Epithelial cell of prostate (primary cell): ENCODE data around the gene IFNA13.

Source experiments
- DNase-seq: peaks from one replicate; pipeline ENCODE4 v3.0.0-alpha.2; 2011; ENCODE audit warnings: low read depth, low spot score
- H3K27ac ChIP-seq: fragments of 450-650 bp; 2 replicates; pipeline ENCODE4 v1.5.1; 2017; ENCODE audit warnings: mild to moderate bottlenecking

Gene IFNA13

DNA sequence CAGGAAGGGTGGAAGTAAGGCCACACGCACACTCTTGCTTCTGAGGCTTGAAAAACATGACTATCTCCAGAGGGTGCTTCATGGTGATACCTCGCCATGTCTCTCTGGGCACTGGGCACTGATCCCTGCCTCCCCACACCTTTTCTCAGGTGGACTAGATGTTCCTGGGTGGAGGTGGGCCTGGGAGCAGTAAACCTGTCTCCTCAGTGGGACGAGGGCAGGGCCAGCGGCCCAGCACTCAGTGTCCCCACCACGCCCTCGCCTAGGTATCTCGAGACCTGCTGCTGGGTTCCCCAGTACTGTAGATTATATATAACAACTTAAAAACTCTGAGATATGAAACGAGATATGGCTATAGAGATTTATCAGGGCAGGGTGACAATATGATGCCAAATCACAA lies 5.6 kb downstream of the IFNA13 start:
- no peak for DNase-seq
- no peak overlapping the region for H3K27ac ChIP-seq

DNA sequence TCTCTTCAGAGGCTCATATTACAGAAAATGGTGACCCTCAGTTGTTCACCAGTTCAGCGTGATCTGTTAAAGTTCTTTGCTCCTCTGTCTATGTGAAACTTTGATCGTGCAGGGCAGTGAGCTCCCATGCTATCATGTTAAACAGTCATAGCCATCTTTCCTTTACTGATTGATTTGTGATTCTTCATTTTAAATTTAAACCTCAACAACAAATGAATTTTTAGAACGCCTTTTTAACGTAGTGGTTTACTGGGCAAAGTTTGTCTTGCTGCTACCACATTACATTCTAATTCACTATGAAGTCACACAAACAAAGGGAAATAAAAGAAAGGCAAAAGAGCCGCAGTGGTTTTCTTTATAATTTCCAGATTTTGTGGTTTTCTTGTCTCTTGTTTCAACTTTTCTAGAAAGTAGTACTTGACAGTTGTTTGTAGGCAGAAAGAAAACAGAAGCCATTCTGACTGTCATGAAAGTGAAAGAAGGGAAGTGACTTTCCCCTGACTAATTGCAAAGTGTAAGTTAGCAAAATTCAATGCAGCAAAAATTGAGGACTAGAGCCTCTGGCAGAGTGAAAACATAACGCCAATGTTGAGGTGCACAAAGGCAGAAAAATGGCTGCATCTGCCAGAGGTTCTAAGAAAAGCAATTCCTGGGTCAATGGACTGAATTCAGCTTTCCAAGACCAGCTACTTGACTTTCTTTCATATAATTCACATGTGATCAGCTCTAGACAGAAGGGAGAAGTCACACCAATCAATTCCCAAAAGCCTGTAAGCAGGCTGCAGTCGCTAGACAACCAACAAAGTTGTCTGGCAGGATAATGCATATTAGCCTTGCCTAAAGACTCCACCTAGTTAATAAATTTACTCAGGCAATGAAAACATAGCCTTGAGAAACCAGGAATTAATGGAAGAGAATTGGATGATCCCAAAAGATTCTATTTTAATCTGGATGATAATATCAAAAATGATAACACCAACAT lies 10.1 kb downstream of the IFNA13 start:
- DNase-seq = no peak
- H3K27ac ChIP-seq = no peak overlapping the region

DNA sequence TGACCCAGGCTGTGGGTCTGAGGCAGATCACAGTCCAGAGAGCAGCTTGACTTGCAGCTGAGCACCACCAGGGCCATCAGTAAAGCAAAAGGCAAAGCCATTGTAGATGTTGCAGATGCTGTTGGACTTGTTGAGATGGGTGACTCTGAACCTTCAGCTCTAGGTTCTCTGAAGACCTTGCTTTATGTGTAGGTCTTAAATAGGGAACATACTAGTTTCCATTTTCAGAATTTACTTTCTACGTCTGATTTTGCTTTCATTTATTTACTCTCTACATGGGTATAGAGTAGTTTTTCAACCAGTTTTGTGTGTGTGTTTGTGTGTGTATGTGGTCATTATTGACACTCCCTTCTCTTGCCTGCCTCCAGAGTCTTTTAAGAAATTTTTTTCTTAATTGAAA lies 17.1 kb downstream of the IFNA13 start, which contains the start of gene IFNA6:
Gene IFNA6, minus strand, starts transcription at position 101 of the 400 bp plus-strand sequence. Its CDS starts 0 bp downstream, at position 101.
- H3K27ac ChIP-seq = no peak within 1 kb of the TSS
- no peak for DNase-seq

DNA sequence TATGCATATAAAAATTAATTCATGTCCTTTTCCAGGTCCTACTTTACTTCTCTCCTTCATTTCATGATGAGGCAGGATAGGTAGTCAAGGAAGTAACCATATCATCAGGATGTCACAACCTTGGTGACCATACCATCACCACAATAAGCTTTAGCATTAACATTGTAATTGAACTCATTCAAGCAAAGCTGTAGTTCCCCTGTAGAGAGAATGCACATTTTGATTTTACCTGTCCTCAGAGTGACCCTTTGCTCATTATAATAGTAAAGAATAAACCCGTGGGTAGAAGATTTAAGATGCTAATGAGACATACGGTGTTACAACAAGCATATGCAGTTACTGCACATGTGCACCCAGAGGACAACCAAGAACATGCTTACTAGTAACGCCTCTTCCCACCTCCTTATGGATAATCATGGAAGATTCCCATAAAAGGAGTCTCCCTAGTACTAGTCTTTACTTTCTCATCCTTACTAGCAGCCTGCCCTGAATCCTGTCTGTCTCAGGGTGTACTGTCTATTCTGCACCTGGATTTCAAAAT lies 19.4 kb downstream of the IFNA13 start:
- no peak overlapping the region for H3K27ac ChIP-seq
- DNase-seq = no peak

DNA sequence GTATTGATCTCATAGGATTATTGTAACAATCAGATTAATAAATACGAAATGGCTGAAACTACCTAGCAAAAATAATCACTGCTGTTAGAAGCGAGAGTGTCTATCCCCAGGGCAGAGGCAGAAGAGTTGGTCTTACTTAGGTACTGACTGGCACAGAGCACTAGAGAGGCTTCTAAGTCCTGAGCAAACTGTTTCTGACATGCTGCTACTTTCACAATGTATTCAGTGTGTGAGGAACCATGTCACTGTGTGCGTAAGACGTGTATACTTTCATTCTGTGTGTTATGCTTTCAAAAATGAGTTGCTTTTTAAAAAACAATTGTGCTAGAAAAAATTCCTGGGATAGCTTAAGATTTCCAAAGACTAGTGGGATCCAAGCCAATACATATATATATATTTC lies 27.1 kb downstream of the IFNA13 start:
- no peak overlapping the region for H3K27ac ChIP-seq
- no peak for DNase-seq

DNA sequence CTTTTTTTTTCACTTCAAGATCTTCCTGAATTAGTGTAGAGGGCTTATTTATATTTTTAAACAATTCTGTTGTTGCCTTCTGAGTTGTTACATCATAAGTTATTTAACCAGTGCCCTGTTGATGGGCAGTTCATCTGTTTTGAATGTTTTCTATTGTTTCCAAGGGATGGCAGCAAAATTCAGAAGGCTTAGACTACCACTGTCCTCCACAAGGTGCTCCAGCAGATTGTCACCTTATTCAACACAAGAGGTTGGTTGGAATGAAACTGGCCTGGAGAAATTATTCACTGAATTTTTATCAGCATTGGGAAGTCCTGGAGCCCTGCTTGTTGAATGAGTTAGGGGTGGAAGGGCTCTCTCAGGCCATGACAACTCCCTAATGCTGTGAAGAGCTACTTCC lies 31.4 kb downstream of the IFNA13 start:
- no peak for DNase-seq
- no peak overlapping the region for H3K27ac ChIP-seq

DNA sequence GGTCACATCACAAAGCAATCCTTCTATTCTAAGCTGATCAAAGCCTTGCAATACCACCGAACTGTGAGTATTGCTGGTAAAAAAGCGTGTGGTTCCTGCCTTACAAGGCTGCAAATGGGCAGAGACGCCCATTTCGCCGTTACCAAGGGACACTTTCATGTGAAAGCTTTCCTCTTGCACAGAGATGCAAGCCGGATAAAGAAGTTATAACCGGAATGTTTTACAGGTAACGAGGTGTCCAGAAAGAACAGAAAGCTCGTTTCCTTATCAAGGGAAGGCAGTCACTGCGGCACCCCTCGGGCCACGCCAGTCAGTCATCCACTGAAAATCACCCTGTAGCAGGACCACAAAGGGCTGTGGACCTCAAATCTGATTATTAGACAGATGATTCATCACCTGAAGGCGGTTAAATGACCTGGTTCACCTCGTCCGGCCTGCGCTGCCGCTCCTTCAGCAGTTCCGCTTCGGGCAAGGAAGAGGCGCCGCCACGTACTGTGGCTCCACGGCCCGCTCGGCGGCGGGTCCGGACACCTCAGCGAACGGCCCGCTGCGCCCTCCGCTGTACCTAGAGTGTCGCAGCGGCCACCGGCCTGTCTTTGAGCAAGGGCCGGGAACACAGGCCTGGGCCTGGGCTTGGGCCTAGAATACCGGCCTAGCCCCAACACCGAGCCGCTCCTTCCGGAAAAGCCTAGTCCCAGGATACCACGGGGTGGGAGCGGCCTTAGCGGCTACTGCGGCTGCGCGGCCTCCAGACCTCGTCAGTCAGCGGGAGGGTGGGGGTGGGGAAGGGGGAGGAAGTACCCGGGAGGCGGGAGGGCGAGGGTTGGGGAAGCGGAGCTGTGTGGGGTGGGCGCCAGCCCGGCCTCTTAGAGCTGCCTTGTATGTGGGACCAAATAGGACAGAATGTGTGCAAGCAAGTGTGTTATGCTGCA lies 32.9 kb downstream of the IFNA13 start, which contains the start of gene KLHL9:
Gene KLHL9, minus strand, starts transcription at position 704 of the 932 bp plus-strand sequence. Its CDS starts 545 bp downstream, at position 159.
- DNase-seq = peak; percentile 33
- H3K27ac ChIP-seq = peak within 1 kb of the TSS; percentile 90

DNA sequence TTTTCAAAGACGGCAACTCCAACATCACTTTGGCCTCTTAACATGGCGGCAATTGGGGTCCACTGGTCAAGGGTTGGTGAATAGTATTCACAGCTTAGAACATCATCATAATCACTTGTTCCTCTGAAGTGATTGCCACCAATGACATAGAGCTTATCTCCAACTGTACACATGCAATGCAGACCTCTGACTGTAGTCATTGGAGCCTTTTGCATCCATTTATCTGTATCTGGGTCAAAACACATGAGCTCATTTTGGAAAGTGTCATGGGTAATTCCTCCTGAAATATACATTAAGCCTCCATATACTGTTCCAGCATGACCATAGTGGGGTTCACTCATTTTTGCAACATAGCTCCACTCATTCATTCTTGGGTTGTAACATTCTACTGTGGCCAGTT lies 34.6 kb downstream of the IFNA13 start:
- H3K27ac ChIP-seq = no peak overlapping the region
- DNase-seq = no peak

DNA sequence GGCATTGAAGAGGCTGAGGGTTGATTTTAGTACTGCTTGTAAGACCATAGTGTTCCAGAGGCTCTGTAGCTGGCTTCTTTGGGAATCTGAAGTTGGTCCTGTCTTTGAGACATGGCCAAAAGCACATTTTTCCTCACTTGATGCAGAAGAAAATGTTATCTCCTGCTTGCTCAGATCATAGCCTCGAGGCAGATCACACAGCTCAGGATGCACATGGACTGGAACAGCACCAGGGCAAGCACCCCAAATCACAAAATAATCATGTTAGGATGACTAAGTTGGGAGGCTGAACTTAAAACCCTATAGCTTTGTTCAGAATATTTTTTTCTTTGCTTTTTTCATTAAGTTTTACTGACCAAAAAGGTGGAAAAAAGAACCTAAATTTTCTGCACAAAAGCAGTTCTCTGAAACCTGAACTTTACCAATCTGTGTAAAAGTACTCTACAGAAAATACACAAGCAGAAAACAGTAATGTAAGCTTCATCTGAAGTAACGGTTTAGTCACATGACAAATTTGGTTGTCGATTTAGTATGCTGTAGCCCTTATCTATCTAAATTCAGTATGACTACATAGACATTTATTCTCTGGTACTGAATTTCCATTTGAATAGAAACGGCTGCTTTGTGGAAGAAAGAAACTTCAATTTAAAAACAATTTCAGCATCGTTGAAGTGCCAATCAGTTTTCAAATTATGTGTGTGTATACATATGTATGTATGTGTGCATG lies 36.0 kb downstream of the IFNA13 start:
- no peak overlapping the region for H3K27ac ChIP-seq
- no peak for DNase-seq

DNA sequence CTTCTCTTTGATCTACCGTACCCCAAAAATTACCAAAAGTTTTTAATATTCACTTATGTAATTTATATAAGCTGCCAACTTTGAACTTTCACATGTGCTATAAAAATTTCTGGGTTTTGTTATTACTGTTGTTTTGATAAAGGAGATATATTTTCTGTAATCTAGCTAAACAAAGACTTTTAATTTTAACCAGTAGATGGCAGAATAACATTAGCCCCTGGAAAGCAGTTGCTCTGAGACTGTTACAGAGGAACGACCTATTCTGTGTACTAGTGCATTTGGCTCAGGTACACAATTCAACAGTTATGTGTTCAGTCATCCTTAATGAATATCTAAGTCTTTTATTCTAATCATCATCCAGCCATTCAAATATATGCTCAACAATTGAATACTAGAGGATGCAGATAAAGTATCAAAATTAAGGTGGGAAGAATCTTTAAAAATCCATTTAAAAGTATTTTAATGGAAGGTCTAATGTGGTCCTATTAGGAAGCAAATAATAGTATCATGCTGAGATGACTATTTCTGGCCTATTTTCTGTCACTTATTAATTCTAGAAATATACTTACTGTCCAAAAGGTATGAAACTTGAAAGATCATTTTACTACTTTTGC lies 41.2 kb downstream of the IFNA13 start:
- no peak overlapping the region for H3K27ac ChIP-seq
- no peak for DNase-seq

DNA sequence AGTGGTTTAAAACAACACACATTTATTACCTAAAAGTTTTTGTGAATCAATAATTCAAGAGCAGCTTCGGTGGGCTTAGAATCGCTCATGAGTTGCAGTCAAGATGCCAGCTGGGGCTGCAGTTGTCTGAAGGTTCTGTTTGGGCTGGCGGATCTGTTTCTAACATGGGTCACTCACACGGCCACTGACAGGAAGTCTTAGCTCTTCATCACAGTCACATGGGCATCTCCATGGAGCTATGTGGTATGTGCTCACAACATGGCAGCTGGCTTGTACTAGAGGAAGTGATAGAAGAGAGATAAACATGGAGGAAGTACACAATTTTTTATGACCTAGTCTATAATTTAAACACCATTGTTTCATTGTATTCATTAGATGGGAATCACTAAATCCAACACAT lies 43.8 kb downstream of the IFNA13 start:
- no peak for DNase-seq
- no peak overlapping the region for H3K27ac ChIP-seq

DNA sequence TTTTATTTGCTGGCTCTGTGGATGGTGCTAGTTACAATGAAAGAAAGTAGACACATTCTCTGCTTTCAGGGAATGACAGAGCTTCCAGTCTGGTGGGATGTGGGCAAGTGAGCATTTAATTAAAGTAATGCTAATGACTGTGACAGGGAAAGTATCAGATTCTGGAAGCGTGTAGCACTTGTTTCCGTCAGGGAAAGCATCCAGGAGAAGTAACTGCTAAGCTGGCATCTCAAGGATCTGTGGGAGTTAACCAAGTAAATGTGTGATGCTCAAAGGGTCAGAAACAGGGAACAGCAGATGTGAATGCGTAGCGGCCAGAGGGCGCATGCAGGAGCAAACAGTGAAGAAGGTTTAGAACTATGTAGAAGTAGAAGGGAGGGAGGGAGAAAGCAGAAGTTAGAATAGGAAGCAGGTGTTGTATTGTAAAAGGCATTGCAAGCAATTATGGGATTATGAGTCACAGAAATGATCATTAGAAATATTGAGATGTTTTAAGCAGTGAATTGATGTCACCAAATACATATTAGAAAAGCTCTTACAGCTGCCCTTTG lies 44.9 kb downstream of the IFNA13 start:
- no peak overlapping the region for H3K27ac ChIP-seq
- no peak for DNase-seq

DNA sequence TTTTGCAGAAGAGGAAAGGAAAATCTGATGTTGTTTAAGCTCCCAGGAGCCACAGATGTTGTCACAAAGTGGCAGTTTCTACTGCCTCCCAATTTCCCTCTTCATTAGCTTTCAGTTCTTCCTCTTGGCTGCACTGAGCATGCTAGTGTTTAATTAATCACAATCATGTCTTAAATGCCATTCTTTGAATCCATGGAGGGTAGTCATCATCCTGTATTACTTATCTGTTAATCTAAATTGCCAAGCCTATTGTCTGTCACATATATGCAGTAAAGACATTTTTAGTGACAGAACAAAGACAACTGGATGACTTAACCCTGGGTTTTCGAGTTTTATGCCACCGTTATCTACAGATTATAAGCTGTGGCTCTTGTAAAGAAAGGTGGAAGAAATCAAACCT lies 47.4 kb downstream of the IFNA13 start:
- no peak for DNase-seq
- no peak overlapping the region for H3K27ac ChIP-seq

DNA sequence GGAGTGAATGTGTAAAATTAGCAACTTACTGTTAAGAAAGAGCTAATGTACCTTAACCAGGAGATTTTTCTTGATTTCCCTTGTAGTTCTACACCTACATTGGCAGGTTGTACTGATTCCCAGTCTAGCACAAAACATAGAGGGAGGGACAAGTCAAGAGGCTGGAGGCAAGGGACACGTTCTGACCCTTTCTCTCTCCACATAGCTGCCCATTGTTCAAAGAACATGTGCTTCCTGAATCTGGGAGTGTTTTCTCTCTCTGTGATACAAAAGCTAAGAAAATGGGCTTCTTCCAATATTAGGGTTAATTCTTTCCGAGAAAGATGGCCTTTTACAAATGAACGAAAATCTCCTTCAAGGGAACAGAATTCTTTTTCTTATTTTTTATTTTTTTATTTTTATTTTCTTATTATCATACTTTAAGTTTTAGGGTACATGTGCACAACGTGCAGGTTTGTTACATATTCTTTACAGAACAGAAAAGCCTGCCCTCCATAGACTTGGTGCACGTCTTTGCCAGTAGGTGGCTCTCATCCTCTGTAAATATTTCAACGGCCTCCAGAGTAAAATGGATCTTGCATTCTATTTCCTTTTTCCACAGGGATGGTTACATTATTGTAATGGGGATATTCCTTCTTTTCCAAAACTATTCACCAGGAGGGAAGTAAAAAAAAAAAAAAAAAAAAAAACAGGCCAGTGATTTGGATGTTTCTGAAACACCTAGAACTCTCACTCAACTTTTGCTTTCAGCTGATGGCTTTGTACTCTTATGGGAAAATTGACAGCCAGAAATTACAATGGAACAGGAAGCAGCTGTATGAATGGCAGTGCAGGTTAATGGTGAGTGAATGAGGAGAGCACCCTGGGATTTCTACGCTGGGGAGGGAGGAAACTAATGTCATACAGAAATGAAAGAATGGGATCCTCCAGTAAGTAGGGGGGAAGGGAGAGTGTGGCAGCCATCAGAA lies 49.6 kb downstream of the IFNA13 start:
- no peak for DNase-seq
- no peak overlapping the region for H3K27ac ChIP-seq
